ENCODE results near the gene TRMU. TPM values are rescaled to one million over a fixed set of nuclear protein-coding genes. Genes with fewer than 3 reads are reported as not detected.

The TRMU gene
- polyA plus RNA-seq, 1 donor (not counting 4 experiments of a cell fraction or from before 2014, with no cell fraction given): 33.6 TPM

GRCh38 chr22:46370584-46371291 lies 35.2 kb downstream of the TRMU start:
- Histone ChIP-seq H3K4me3 (ENCODE audit: control insufficient read depth in 2 of 3, extremely low read depth in 1 of 3, insufficient read depth in 2 of 3, low read depth in 1 of 3, low read length in 3 of 3) (no peak overlapping the region), H4K20me1 (ENCODE audit: control insufficient read depth, extremely low read depth, insufficient read depth, low read length) (peaks cover 7% of the 10 kb centered on the region), H3K9me1 (ENCODE audit: control insufficient read depth, extremely low read depth, insufficient read depth, low read length) (no peaks in the 10 kb centered on the region), H3K9ac (ENCODE audit: control insufficient read depth, extremely low read depth, insufficient read depth, low read length) (no peak overlapping the region), H3K9me3 (ENCODE audit: control insufficient read depth, low read depth, low read length) (peaks cover under 1% of the 10 kb centered on the region), H3K4me2 (ENCODE audit: control insufficient read depth, extremely low read depth, insufficient read depth, low read depth, low read length) (no peak overlapping the region), H3K36me3 (ENCODE audit: control insufficient read depth in 2 of 2, extremely low read depth in 1 of 2, insufficient read depth in 2 of 2, low read length in 2 of 2) (peaks cover 9 to 17% of the 10 kb centered on the region in 2 experiments), H3K4me1 (ENCODE audit: control insufficient read depth, extremely low read depth, insufficient read depth, low read length) (peaks cover 6% of the 10 kb centered on the region), H3K27ac (ENCODE audit: control insufficient read depth, insufficient read depth, low read length) (no peak overlapping the region), H3K27me3 (ENCODE audit: control insufficient read depth, extremely low read depth, insufficient read depth, low read length) (no peaks in the 10 kb centered on the region), H3K79me2 (ENCODE audit: control insufficient read depth, insufficient read depth, low read length) (no peaks in the 10 kb centered on the region), H2AFZ (ENCODE audit: control insufficient read depth, low read length) (no peak overlapping the region)
- FAIRE-seq (no peak), DNase-seq (ENCODE audit: low read depth, low spot score) (no peak)
- TF ChIP-seq CTCF (optimal IDR thresholded peaks at IDR 0.05 in 1 of 3, IDR thresholded peaks at IDR 0.05 in 1 of 3, conservative IDR thresholded peaks at IDR 0.05 in 1 of 3; ENCODE audit: extremely low read depth in 1 of 3, insufficient read depth in 2 of 3, low read length in 3 of 3) (no peak), EZH2 (IDR thresholded peaks at IDR 0.05; ENCODE audit: low read length) (no peak)
- dilution Hi-C loops (cut with MboI; ENCODE audit: extremely low pct_ligation_motif_present, low sequenced_read_pairs): no loop called here

GRCh38 chr22:46371623-46372226 lies 36.2 kb downstream of the TRMU start:
- no peaks in the 10 kb centered on the region for H3K79me2 ChIP-seq (ENCODE audit: control insufficient read depth, insufficient read depth, low read length)
- H3K9me1 ChIP-seq (ENCODE audit: control insufficient read depth, extremely low read depth, insufficient read depth, low read length): no peaks in the 10 kb centered on the region
- DNase-seq (ENCODE audit: low read depth, low spot score) (no peak), FAIRE-seq (no peak)
- H3K4me3 ChIP-seq (ENCODE audit: control insufficient read depth in 2 of 3, extremely low read depth in 1 of 3, insufficient read depth in 2 of 3, low read depth in 1 of 3, low read length in 3 of 3): no peak overlapping the region
- peaks cover 10 to 15% of the 10 kb centered on the region in 2 experiments for H3K36me3 ChIP-seq (ENCODE audit: control insufficient read depth in 2 of 2, extremely low read depth in 1 of 2, insufficient read depth in 2 of 2, low read length in 2 of 2)
- no peak overlapping the region for H2AFZ ChIP-seq (ENCODE audit: control insufficient read depth, low read length)
- peaks cover 7% of the 10 kb centered on the region for H3K4me1 ChIP-seq (ENCODE audit: control insufficient read depth, extremely low read depth, insufficient read depth, low read length)
- peaks cover 5% of the 10 kb centered on the region for H3K9me3 ChIP-seq (ENCODE audit: control insufficient read depth, low read depth, low read length)
- no peak overlapping the region for H3K27ac ChIP-seq (ENCODE audit: control insufficient read depth, insufficient read depth, low read length)
- H4K20me1 ChIP-seq (ENCODE audit: control insufficient read depth, extremely low read depth, insufficient read depth, low read length): peaks cover 7% of the 10 kb centered on the region
- dilution Hi-C loops (cut with MboI; ENCODE audit: extremely low pct_ligation_motif_present, low sequenced_read_pairs): no loop called here
- H3K27me3 ChIP-seq (ENCODE audit: control insufficient read depth, extremely low read depth, insufficient read depth, low read length): no peaks in the 10 kb centered on the region
- H3K9ac ChIP-seq (ENCODE audit: control insufficient read depth, extremely low read depth, insufficient read depth, low read length): no peak overlapping the region
- TF ChIP-seq CTCF (optimal IDR thresholded peaks at IDR 0.05 in 1 of 3, IDR thresholded peaks at IDR 0.05 in 1 of 3, conservative IDR thresholded peaks at IDR 0.05 in 1 of 3; ENCODE audit: extremely low read depth in 1 of 3, insufficient read depth in 2 of 3, low read length in 3 of 3) (no peak), EZH2 (IDR thresholded peaks at IDR 0.05; ENCODE audit: low read length) (no peak)
- no peak overlapping the region for H3K4me2 ChIP-seq (ENCODE audit: control insufficient read depth, extremely low read depth, insufficient read depth, low read depth, low read length)

Data from keratinocyte (primary cell).